Esophagus (tissue), 2 donors: ENCODE data around the gene CD177. TPM values are rescaled to one million over a fixed set of nuclear protein-coding genes. Genes with fewer than 3 reads are reported as not detected.
"Not testable (repeated sequence)": the region's sequence is repeated elsewhere in the genome, so short reads cannot be mapped to it uniquely, and the experiment has no call there.

Experiments
- H3K27ac ChIP-seq, 2 donors: one replicate each; pipeline ENCODE4 v1.5.1; 2013; ENCODE audit warnings: low read depth in 2 of 2, mild to moderate bottlenecking in 2 of 2, inconsistent platforms in 1 of 2, low read length in 1 of 2, moderate library complexity in 1 of 2
- H3K27me3 ChIP-seq, 2 donors: one replicate each; pipeline ENCODE4 v1.6.1; 2013; ENCODE audit warnings: low read length in 2 of 2, control low read depth in 1 of 2, mild to moderate bottlenecking in 1 of 2; ENCODE audit not compliant: insufficient read depth in 2 of 2, control insufficient read depth in 1 of 2
- H3K36me3 ChIP-seq, 2 donors: one replicate each; pipeline ENCODE4 v1.6.1; 2013; ENCODE audit warnings: low read length in 1 of 2; ENCODE audit not compliant: control insufficient read depth in 2 of 2, insufficient read depth in 2 of 2
- H3K4me1 ChIP-seq, 2 donors: one replicate each; pipeline ENCODE4 v1.6.1; 2013; ENCODE audit warnings: low read length in 1 of 2; ENCODE audit not compliant: control insufficient read depth in 2 of 2, insufficient read depth in 2 of 2
- H3K4me3 ChIP-seq, 2 donors: one replicate each; pipeline ENCODE4 v1.5.1; 2013; ENCODE audit warnings: low read length in 2 of 2, mild to moderate bottlenecking in 2 of 2, low read depth in 1 of 2, moderate library complexity in 1 of 2
- H3K9me3 ChIP-seq, 2 donors: one replicate each; pipeline ENCODE4 v1.6.1; 2013; ENCODE audit warnings: mild to moderate bottlenecking in 2 of 2, low read depth in 1 of 2, low read length in 1 of 2, moderate library complexity in 1 of 2; ENCODE audit not compliant: control insufficient read depth in 2 of 2, insufficient read depth in 1 of 2
- WGBS, 2 donors: extraction: QIAGEN DNeasy Blood & Tissue Kit; methylation state at CpG; one replicate each; pipeline ENCODE4 v1.1.7; 2013; 5-methylcytosine and 5-hydroxymethylcytosine counted together
- polyA plus RNA-seq, 2 donors: library from polyadenylated mRNA; stranded (reverse); fragments of 200-250 nt; gene quantifications; one replicate each; pipeline ENCODE4 v1.2.3, GENCODE V29; 2013
- donor health status: healthy with polysubstance abuse.
- donor health status: Bipolar disorder and iron deficiency.

The CD177 gene
- polyA plus RNA-seq, 2 donors, result 0.06 to 0.53 TPM

GRCh38 chr19:43331435-43332010 lies 22.0 kb upstream of the CD177 start:
- 87 to 93% methylated on average over 4 of the region's 4 CpGs for WGBS, 2 donors
- H3K27me3 ChIP-seq, result no peaks in the 10 kb centered on the region

GRCh38 chr19:43332058-43332922 lies 21.2 kb upstream of the CD177 start:
- Histone ChIP-seq H3K4me1 (peaks cover 4 to 6% of the 10 kb centered on the region in 2 donors), H3K36me3 (no peaks in the 10 kb centered on the region), H3K27me3 (no peaks in the 10 kb centered on the region), H3K27ac (peak overlapping the region in 1 of 2 donors; percentile 33), H3K9me3 (no peaks in the 10 kb centered on the region), H3K4me3 (no peak overlapping the region)
- 77 to 84% methylated on average over 10 of the region's 10 CpGs for WGBS, 2 donors

More at GRCh38 chr19:43331435-43332010, 22.0 kb upstream of the CD177 start:
- Histone ChIP-seq H3K36me3 (no peaks in the 10 kb centered on the region), H3K4me1 (peaks cover 3 to 6% of the 10 kb centered on the region in 2 donors), H3K9me3 (no peaks in the 10 kb centered on the region), H3K27ac (no peak overlapping the region), H3K4me3 (no peak overlapping the region)

GRCh38 chr19:43336508-43336907 lies 17.0 kb upstream of the CD177 start:
- H3K27me3 ChIP-seq, H3K4me1 ChIP-seq, H3K4me3 ChIP-seq, H3K36me3 ChIP-seq, H3K27ac ChIP-seq, H3K9me3 ChIP-seq: not testable (repeated sequence)
- 97 to 98% methylated on average over 2 of the region's 2 CpGs for WGBS, 2 donors

GRCh38 chr19:43337737-43338136 lies 15.7 kb upstream of the CD177 start:
- Histone ChIP-seq H3K36me3 (no peaks in the 10 kb centered on the region), H3K4me3 (no peak overlapping the region), H3K27ac (no peak overlapping the region), H3K9me3 (no peaks in the 10 kb centered on the region), H3K27me3 (no peaks in the 10 kb centered on the region), H3K4me1 (peaks cover 2 to 3% of the 10 kb centered on the region in 2 donors)
- 66 to 67% methylated on average over 8 of the region's 8 CpGs for WGBS, 2 donors

GRCh38 chr19:43338530-43338929 lies 15.0 kb upstream of the CD177 start:
- Histone ChIP-seq H3K9me3 (no peaks in the 10 kb centered on the region), H3K36me3 (no peaks in the 10 kb centered on the region), H3K27ac (no peak overlapping the region), H3K27me3 (no peaks in the 10 kb centered on the region), H3K4me1 (peaks cover 2 to 3% of the 10 kb centered on the region in 2 donors), H3K4me3 (no peak overlapping the region)
- 67 to 72% methylated on average over 5 of the region's 5 CpGs for WGBS, 2 donors

- 29% methylated on average over 6 of the region's 6 CpGs for WGBS, 2 donors
- not testable (repeated sequence) for H3K27me3 ChIP-seq, H3K9me3 ChIP-seq, H3K4me1 ChIP-seq, H3K4me3 ChIP-seq, H3K36me3 ChIP-seq, H3K27ac ChIP-seq
Observed at GRCh38 chr19:43339243-43339930, 14.1 kb upstream of the CD177 start.

- H3K27ac ChIP-seq, H3K9me3 ChIP-seq, H3K36me3 ChIP-seq, H3K4me1 ChIP-seq, H3K4me3 ChIP-seq, H3K27me3 ChIP-seq: not testable (repeated sequence)
- WGBS, 2 donors, result 90 to 92% methylated on average over 2 of the region's 2 CpGs
Observed at GRCh38 chr19:43340101-43340500, 13.4 kb upstream of the CD177 start.

GRCh38 chr19:43341098-43341497 lies 12.4 kb upstream of the CD177 start:
- H3K27ac ChIP-seq, H3K36me3 ChIP-seq, H3K27me3 ChIP-seq, H3K4me1 ChIP-seq, H3K9me3 ChIP-seq, H3K4me3 ChIP-seq: not testable (repeated sequence)
- WGBS, 2 donors, result 87 to 93% methylated on average over 3 of the region's 3 CpGs

GRCh38 chr19:43342104-43342503 lies 11.4 kb upstream of the CD177 start:
- H3K9me3 ChIP-seq, H3K36me3 ChIP-seq, H3K4me1 ChIP-seq, H3K27ac ChIP-seq, H3K4me3 ChIP-seq, H3K27me3 ChIP-seq: not testable (repeated sequence)
- WGBS, 2 donors, result 21 to 40% methylated on average over 8 of the region's 8 CpGs
